H1 (cell line): Measurements from ENCODE around the gene MRPL54. TPM values are rescaled to one million over a fixed set of nuclear protein-coding genes. Genes with fewer than 3 reads are reported as not detected.

Experiments used
- CTCF ChIA-PET: fragments of 300-600 bp; sonication (Branson Sonifier 250); formaldehyde crosslinking; loops from one replicate; lab custom pipeline; 2021; ENCODE audit not compliant: partially characterized antibody; lab: Charles Lee
- POLR2A ChIA-PET: fragments of 300-600 bp; sonication (Branson Sonifier 250); formaldehyde crosslinking; loops from one replicate; lab custom pipeline; 2021; ENCODE audit warnings: inconsistent platforms; ENCODE audit not compliant: partially characterized antibody; lab: Charles Lee
- DNase-seq, 2 experiments: peaks; one replicate each; pipeline versions ENCODE4 v3.0.0 to v3.0.0-alpha.2; 2010 to 2022; ENCODE audit warnings: low spot score in 2 of 2, low read depth in 1 of 2, mixed read lengths in 1 of 2
- FAIRE-seq: peaks from 2 replicates; lab custom pipeline; 2011; peaks lifted over from hg19 to GRCh38; lab: Jason Lieb, UNC
- H2AFZ ChIP-seq: 2 replicates; pipeline ENCODE4 v1.8.1; 2012; ENCODE audit warnings: low read length, inconsistent platforms
- H2AK5ac ChIP-seq: 2 replicates; pipeline ENCODE4 v1.6.1; 2013; ENCODE audit warnings: low read depth, low read length
- H2BK120ac ChIP-seq: replicated peaks from 2 replicates; pipeline ENCODE3; 2013; ENCODE audit warnings: low read depth, low read length, inconsistent platforms
- H2BK12ac ChIP-seq: 2 replicates; pipeline ENCODE4 v1.6.1; 2013; ENCODE audit warnings: low read depth, low read length
- H2BK15ac ChIP-seq: 2 replicates; pipeline ENCODE4 v1.6.1; 2013; ENCODE audit warnings: low read length
- H2BK20ac ChIP-seq: 2 replicates; pipeline ENCODE4 v1.6.1; 2013; ENCODE audit warnings: low read length
- H2BK5ac ChIP-seq: 2 replicates; pipeline ENCODE4 v1.6.1; 2013; ENCODE audit warnings: low read depth, low read length
- H3K14ac ChIP-seq: 2 replicates; pipeline ENCODE4 v1.6.1; 2013; ENCODE audit warnings: inconsistent platforms; ENCODE audit not compliant: insufficient read length
- H3K18ac ChIP-seq: 2 replicates; pipeline ENCODE4 v1.6.1; 2013; ENCODE audit warnings: low read length; ENCODE audit errors: extremely low read depth
- H3K23ac ChIP-seq: 2 replicates; pipeline ENCODE4 v1.6.1; 2013; ENCODE audit warnings: inconsistent platforms; ENCODE audit not compliant: insufficient read length
- H3K23me2 ChIP-seq: 2 replicates; pipeline ENCODE4 v1.6.1; 2013; ENCODE audit warnings: low read depth, low read length
- H3K27ac ChIP-seq: 2 replicates; pipeline ENCODE4 v1.6.1; 2011; ENCODE audit warnings: low read depth, low read length, inconsistent platforms
- H3K27me3 ChIP-seq, 4 experiments: replicated peaks in 1 of 4; 1 replicate in 1 of 4; 2 replicates in 3 of 4; pipeline versions ENCODE4 v1.6.1 to v1.8.1; 2011 to 2013; ENCODE audit warnings: low read length in 3 of 4, mild to moderate bottlenecking in 3 of 4, inconsistent platforms in 2 of 4, mixed read lengths in 2 of 4, moderate library complexity in 1 of 4; ENCODE audit not compliant: control insufficient read depth in 3 of 4, insufficient read depth in 3 of 4; ENCODE audit errors: extremely low read depth in 1 of 4
- H3K36me3 ChIP-seq, 4 experiments: 2 replicates each; pipeline versions ENCODE4 v1.6.1 to v1.8.1; 2011 to 2013; ENCODE audit warnings: mild to moderate bottlenecking in 4 of 4, low read length in 3 of 4, moderate library complexity in 2 of 4, control low read depth in 1 of 4, inconsistent platforms in 1 of 4; ENCODE audit not compliant: insufficient read depth in 4 of 4, control insufficient read depth in 2 of 4
- H3K4ac ChIP-seq: replicated peaks from 2 replicates; pipeline ENCODE3; 2013; ENCODE audit warnings: low read length, low read depth, mixed read lengths, inconsistent platforms; ENCODE audit not compliant: insufficient read length
- H3K4me1 ChIP-seq, 4 experiments: replicated peaks in 1 of 4; 1 replicate in 1 of 4; 2 replicates in 3 of 4; pipeline versions ENCODE4 v1.6.1 to v1.8.1; 2011 to 2013; ENCODE audit warnings: low read length in 3 of 4, inconsistent platforms in 2 of 4, mixed read lengths in 1 of 4; ENCODE audit not compliant: insufficient read depth in 4 of 4, control insufficient read depth in 3 of 4
- H3K4me2 ChIP-seq, 2 experiments: 2 replicates each; pipeline versions ENCODE4 v1.6.1 to v1.8.1; 2011 to 2013; ENCODE audit warnings: low read depth in 2 of 2, low read length in 2 of 2, control low read depth in 1 of 2, inconsistent platforms in 1 of 2, mild to moderate bottlenecking in 1 of 2; ENCODE audit not compliant: insufficient read depth in 1 of 2
- H3K4me3 ChIP-seq, 4 experiments: fragments of 200-600, 300-600 bp in 1 of 4; sonication (generic), shearing (Covaris generic), sonication (Bioruptor Twin) in 1 of 4; 2 replicates each; pipeline versions ENCODE4 v1.5.1 to v1.8.1; 2011 to 2016; ENCODE audit warnings: low read length in 4 of 4, low read depth in 3 of 4, control low read depth in 2 of 4, inconsistent platforms in 2 of 4, mild to moderate bottlenecking in 2 of 4, mixed read lengths in 1 of 4, moderate library complexity in 1 of 4; ENCODE audit not compliant: insufficient read depth in 2 of 4; ENCODE audit errors: extremely low read depth in 1 of 4
- H3K56ac ChIP-seq: replicated peaks from 2 replicates; pipeline ENCODE3; 2013; ENCODE audit warnings: low read depth, mild to moderate bottlenecking, mixed read lengths, low read length, inconsistent platforms; ENCODE audit not compliant: insufficient read length
- H3K79me1 ChIP-seq: 2 replicates; pipeline ENCODE4 v1.6.1; 2013; ENCODE audit warnings: low read depth, low read length, control low read depth
- H3K79me2 ChIP-seq, 2 experiments: 2 replicates each; pipeline versions ENCODE4 v1.6.1 to v1.8.1; 2012 to 2013; ENCODE audit warnings: low read length in 2 of 2, mild to moderate bottlenecking in 2 of 2, inconsistent platforms in 1 of 2; ENCODE audit not compliant: insufficient read depth in 2 of 2, control insufficient read depth in 1 of 2
- H3K9ac ChIP-seq, 4 experiments: replicated peaks in 1 of 4; 1 replicate in 1 of 4; 2 replicates in 3 of 4; pipeline versions ENCODE4 v1.6.1 to v1.8.1; 2011 to 2013; ENCODE audit warnings: low read depth in 3 of 4, low read length in 3 of 4, control low read depth in 2 of 4, mild to moderate bottlenecking in 2 of 4, moderate library complexity in 2 of 4, inconsistent platforms in 1 of 4; ENCODE audit errors: extremely low read depth in 1 of 4
- H3K9me3 ChIP-seq, 2 experiments: 2 replicates each; pipeline versions ENCODE4 v1.6.1 to v1.8.1; 2012 to 2013; ENCODE audit warnings: mild to moderate bottlenecking in 2 of 2, moderate library complexity in 2 of 2, control low read depth in 1 of 2, inconsistent platforms in 1 of 2, low read depth in 1 of 2, low read length in 1 of 2, mixed read lengths in 1 of 2; ENCODE audit not compliant: insufficient read depth in 2 of 2
- H4K20me1 ChIP-seq, 2 experiments: replicated peaks in 1 of 2; 2 replicates each; pipeline versions ENCODE3 to v1.8.1; 2011 to 2013; ENCODE audit warnings: inconsistent platforms in 2 of 2, low read length in 2 of 2, mild to moderate bottlenecking in 1 of 2; ENCODE audit not compliant: insufficient read depth in 2 of 2, control insufficient read depth in 1 of 2
- H4K5ac ChIP-seq: 2 replicates; pipeline ENCODE4 v1.6.1; 2013; ENCODE audit warnings: low read length, low read depth, mixed read lengths, inconsistent platforms; ENCODE audit not compliant: insufficient read length
- H4K8ac ChIP-seq: 2 replicates; pipeline ENCODE4 v1.8.0; 2013; ENCODE audit warnings: mild to moderate bottlenecking, moderate library complexity, low read length, inconsistent platforms; ENCODE audit not compliant: insufficient read depth; ENCODE audit errors: extremely low read depth
- H4K91ac ChIP-seq: replicated peaks from 2 replicates; pipeline ENCODE3; 2013; ENCODE audit warnings: low read length, mixed read lengths, inconsistent platforms; ENCODE audit not compliant: insufficient read length
- ATF2 ChIP-seq: IDR thresholded peaks from 2 replicates; pipeline ENCODE4 v1.6.1; 2012; ENCODE audit warnings: low read length, inconsistent platforms
- ATF3 ChIP-seq: IDR thresholded peaks from 2 replicates; pipeline ENCODE4 v1.6.1; 2011; ENCODE audit warnings: low read depth, mild to moderate bottlenecking, low read length; ENCODE audit not compliant: insufficient read depth
- BACH1 ChIP-seq: IDR thresholded peaks from 2 replicates; pipeline ENCODE4 v1.6.1; 2012; ENCODE audit warnings: low read length, improper control_type of control experiment
- BCL11A ChIP-seq, 2 experiments: IDR thresholded peaks; one replicate each; pipeline ENCODE4 v1.6.1; 2011; ENCODE audit warnings: low read depth in 2 of 2, low read length in 2 of 2, mild to moderate bottlenecking in 2 of 2
- CBX5 ChIP-seq: fragments of 300-800, 300-1000 bp; sonication (generic); IDR thresholded peaks from 2 replicates; pipeline ENCODE4 v1.7.1; 2016; ENCODE audit warnings: antibody characterized with exemption, low read length, low read depth
- GTF2F1 ChIP-seq: IDR thresholded peaks from 2 replicates; pipeline ENCODE4 v1.6.1; 2012; ENCODE audit warnings: low read depth, low read length, improper control_type of control experiment, borderline replicate concordance
- KDM4A ChIP-seq: IDR thresholded peaks from one replicate; pipeline ENCODE4 v1.7.1; 2012; ENCODE audit warnings: low read depth, mild to moderate bottlenecking, moderate library complexity, low read length, inconsistent platforms; ENCODE audit not compliant: severe bottlenecking
- POLR2AphosphoS5 ChIP-seq: IDR thresholded peaks from 2 replicates; pipeline ENCODE4 v1.6.1; 2011; ENCODE audit warnings: low read depth, low read length
- SP2 ChIP-seq: IDR thresholded peaks from 2 replicates; pipeline ENCODE4 v1.6.1; 2012; ENCODE audit warnings: mild to moderate bottlenecking, low read length, inconsistent platforms
- TCF12 ChIP-seq: IDR thresholded peaks from 2 replicates; pipeline ENCODE4 v1.6.1; 2011; ENCODE audit warnings: low read depth, mild to moderate bottlenecking, low read length
- TEAD4 ChIP-seq: IDR thresholded peaks from 2 replicates; pipeline ENCODE4 v1.6.1; 2012; ENCODE audit warnings: low read depth, low read length, inconsistent platforms, mixed read lengths
- WGBS, 2 experiments: shearing (Covaris generic) in 1 of 2; methylation state at CpG; one replicate each; pipeline versions ENCODE4 v1.1.6 to v1.1.7; 2013 to 2015; ENCODE audit warnings: low lambda C conversion rate in 2 of 2, mixed read lengths in 2 of 2, inconsistent platforms in 1 of 2, low coverage in 1 of 2, missing lambda C conversion rate in 1 of 2; ENCODE audit not compliant: insufficient replicate concordance in 2 of 2, insufficient coverage in 1 of 2, insufficient read length in 1 of 2; ENCODE audit errors: extremely low coverage in 1 of 2, missing lambda C conversion rate in 1 of 2; 5-methylcytosine and 5-hydroxymethylcytosine counted together
- polyA plus RNA-seq, 7 experiments: library from polyadenylated mRNA; depleted of rRNA in 3 of 7; stranded (reverse) in 5 of 7; unstranded in 2 of 7; fragments of >200 nt in 5 of 7; fragments of 200-250 nt in 2 of 7; gene quantifications; 1 replicate in 5 of 7; 2 replicates in 1 of 7; 4 replicates in 1 of 7; pipeline versions ENCODE4 v1.2.1 to v1.2.3, GENCODE V29; 2011 to 2013; ENCODE audit warnings: missing spikeins in 2 of 7, mixed read lengths in 2 of 7
- total RNA-seq: library from RNA; stranded (reverse); fragmentation: NEBNext Ultra II Directional; extraction: Animal tissue kit (Norgen Biotek cat#: 25700); gene quantifications from 2 replicates; pipeline ENCODE4 v1.2.1, GENCODE V29; 2021

The MRPL54 gene
- total and polyA plus RNA-seq, 2 of the 8 experiments (the other 6 are each of a cell fraction or from before 2014, with no cell fraction given) = 63.8 to 72.8 TPM

GRCh38 chr19:3753631-3754410 lies 8.7 kb upstream of the MRPL54 start:
- Histone ChIP-seq H3K23ac (no peak overlapping the region), H3K14ac (no peak overlapping the region), H3K27me3 (no peaks in the 10 kb centered on the region), H2BK15ac (no peak overlapping the region), H3K4me3 (no peak overlapping the region), H3K56ac (no peak overlapping the region), H2BK12ac (no peak overlapping the region), H3K4ac (no peak overlapping the region), H3K4me1 (no peaks in the 10 kb centered on the region), H4K91ac (no peak overlapping the region), H2AFZ (no peak overlapping the region), H3K79me1 (no peaks in the 10 kb centered on the region), H3K36me3 (peaks cover 0 to 23% (median 12%) of the 10 kb centered on the region in 4 experiments; a peak in 5 of 8 replicates), H3K23me2 (no peaks in the 10 kb centered on the region), H4K5ac (no peak overlapping the region), H2BK120ac (no peak overlapping the region), H4K8ac (no peak overlapping the region), H3K79me2 (no peaks in the 10 kb centered on the region), H3K9ac (no peak overlapping the region), H3K27ac (no peak overlapping the region), H3K9me3 (no peaks in the 10 kb centered on the region), H2AK5ac (no peak overlapping the region), H2BK20ac (no peak overlapping the region), H3K18ac (no peak overlapping the region), H4K20me1 (peaks cover 0 to 4% of the 10 kb centered on the region in 2 experiments), H3K4me2 (no peak overlapping the region), H2BK5ac (no peak overlapping the region)
- DNase-seq = no peak
- 95% methylated on average over 33 of the region's 51 CpGs; no CpG with 5 or more reads in 1 of the 2 experiments for WGBS, 2 experiments
- ChIA-PET POLR2A (no interaction called here), CTCF (interaction anchor here (0.6 to 1.8 kb wide), 2 partner anchors 16 to 136 kb away, joined by 3 to 5 read pairs; no protein-coding TSS in a partner anchor)
- no peak for FAIRE-seq
- no peak for TF ChIP-seq SP2
- no peak for TF ChIP-seq KDM4A
- TF ChIP-seq ATF3 = no peak
- TF ChIP-seq ATF2 = no peak
- TF ChIP-seq BACH1 = no peak
- no peak for TF ChIP-seq CBX5
- TF ChIP-seq BCL11A (IDR thresholded peaks at IDR 0.05; ENCODE audit: low read depth in 2 of 2, low read length in 2 of 2) = no peak
- TF ChIP-seq POLR2AphosphoS5 = no peak
- no peak for TF ChIP-seq GTF2F1
- TF ChIP-seq TEAD4 = no peak
- TF ChIP-seq TCF12 = no peak
